Right lobe of liver (tissue), 4 donors: Measurements from ENCODE around the gene CLMP.

Experiments
- CTCF ChIP-seq, 4 donors: fragments of 200-600 bp in 3 of 4; fragments of 450-650 bp in 1 of 4; IDR thresholded peaks; one replicate each; pipeline versions ENCODE4 v1.5.1 to v1.8.0; 2016 to 2022; ENCODE audit warnings: antibody characterized with exemption in 4 of 4, mild to moderate bottlenecking in 2 of 4
- POLR2A ChIP-seq: fragments of 450-650 bp; IDR thresholded peaks from one replicate; pipeline ENCODE4 v1.6.1; 2017; ENCODE audit warnings: antibody characterized with exemption, mild to moderate bottlenecking
- donor health status: DM: no; HTN: no; CAD: no.
- donor health status: DM: no; HTN: no; CAD: no.
- donor health status: DM: no; HTN: yes; CAD: no.

GRCh38 chr11:123150882-123151281 lies 44.2 kb downstream of the CLMP start:
- TF ChIP-seq CTCF (IDR thresholded peaks at IDR 0.05) (no peak), POLR2A (no peak)
